ENCODE data around the gene PRKRA. TPM values are rescaled to one million over a fixed set of nuclear protein-coding genes. Genes with fewer than 3 reads are reported as not detected.
"Not testable (repeated sequence)": the region's sequence is repeated elsewhere in the genome, so short reads cannot be mapped to it uniquely, and the experiment has no call there.

Gene PRKRA
- total and polyA plus RNA-seq, 9 of the 15 experiments (the other 6 are each of a cell fraction or from before 2014, with no cell fraction given), result 14.1 to 78.1 (median 52.3) TPM

- H3K79me2 ChIP-seq (ENCODE audit: control insufficient read depth, insufficient read depth, low read length); H3K9ac ChIP-seq (ENCODE audit: insufficient read depth in 1 of 2, low read depth in 2 of 2, low read length in 2 of 2); H3K36me3 ChIP-seq (ENCODE audit: control insufficient read depth, insufficient read depth, low read length); H3K4me3 ChIP-seq; H3K27me3 ChIP-seq (ENCODE audit: control insufficient read depth in 2 of 2, insufficient read depth in 2 of 2, low read length in 2 of 2); DNase-seq (ENCODE audit: extremely low read depth in 1 of 4, low spot score in 3 of 4); BruUV-seq (replicated peaks); FAIRE-seq; H4K20me1 ChIP-seq (replicated peaks; ENCODE audit: control insufficient read depth, insufficient read depth, low read length); in situ Hi-C loops (cut with MboI); H3K27ac ChIP-seq (ENCODE audit: extremely low read depth, low read depth, low read length); H3K4me2 ChIP-seq (ENCODE audit: insufficient read depth, low read length); CTCF ChIA-PET (ENCODE audit: low intra/inter-chr PET ratio); ATAC-seq; H3K9me1 ChIP-seq (ENCODE audit: control insufficient read depth, insufficient read depth, low read length); H3K9me3 ChIP-seq (replicated peaks; ENCODE audit: control insufficient read depth, insufficient read depth, low read depth, low read length): not testable (repeated sequence)
- Histone ChIP-seq H3K4me1 (replicated peaks in 1 of 2; ENCODE audit: control insufficient read depth in 2 of 2, insufficient read depth in 2 of 2, low read length in 2 of 2) (peaks cover 8 to 11% of the 10 kb centered on the region in 2 experiments; a peak in 4 of 5 replicates), H2AFZ (ENCODE audit: low read depth, low read length) (peak overlapping the region; percentile 92)
- TF ChIP-seq ZBTB33 (CRISPR knock-in tag; IDR thresholded peaks at IDR 0.05), result peak; percentile 98
- intact Hi-C loops (cut with micrococcal nuclease), result loop anchor here (5.0 kb wide), 1 partner anchor 215 kb away; no protein-coding TSS in a partner anchor
- POLR2A ChIA-PET, result interaction anchor here (2.8 to 3.7 kb wide), 4 partner anchors 9 to 38 kb away, joined by 11 to 41 read pairs (median 22); partner anchors contain the start of genes PJVK and PRKRA
- WGBS (ENCODE audit: insufficient coverage, low coverage, missing lambda C conversion rate), result 85% methylated on average over 8 of the region's 8 CpGs
Observed at GRCh38 chr2:178412453-178412852, 38.5 kb downstream of the PRKRA start.

- FAIRE-seq (no peak), ATAC-seq (no peak), DNase-seq (ENCODE audit: extremely low read depth in 1 of 4, low spot score in 3 of 4) (no peak)
- intact Hi-C loops (cut with micrococcal nuclease) (loop anchor here (5.0 kb wide), 1 partner anchor 215 kb away; no protein-coding TSS in a partner anchor), in situ Hi-C loops (cut with MboI) (no loop called here)
- Histone ChIP-seq H3K9me1 (ENCODE audit: control insufficient read depth, insufficient read depth, low read length) (no peaks in the 10 kb centered on the region), H4K20me1 (replicated peaks; ENCODE audit: control insufficient read depth, insufficient read depth, low read length) (no peaks in the 10 kb centered on the region), H3K27ac (ENCODE audit: extremely low read depth, low read depth, low read length) (no peak overlapping the region), H2AFZ (ENCODE audit: low read depth, low read length) (no peak overlapping the region), H3K4me2 (ENCODE audit: insufficient read depth, low read length) (no peak overlapping the region), H3K36me3 (ENCODE audit: control insufficient read depth, insufficient read depth, low read length) (no peaks in the 10 kb centered on the region), H3K9ac (ENCODE audit: insufficient read depth in 1 of 2, low read depth in 2 of 2, low read length in 2 of 2) (no peak overlapping the region), H3K79me2 (ENCODE audit: control insufficient read depth, insufficient read depth, low read length) (no peaks in the 10 kb centered on the region), H3K27me3 (ENCODE audit: control insufficient read depth in 2 of 2, insufficient read depth in 2 of 2, low read length in 2 of 2) (no peaks in the 10 kb centered on the region), H3K9me3 (replicated peaks; ENCODE audit: control insufficient read depth, insufficient read depth, low read depth, low read length) (no peaks in the 10 kb centered on the region), H3K4me1 (replicated peaks in 1 of 2; ENCODE audit: control insufficient read depth in 2 of 2, insufficient read depth in 2 of 2, low read length in 2 of 2) (peaks cover 8 to 11% of the 10 kb centered on the region in 2 experiments; a peak in 4 of 5 replicates), H3K4me3 (no peak overlapping the region)
- CTCF ChIA-PET (ENCODE audit: low intra/inter-chr PET ratio), result no interaction called here
- POLR2A ChIA-PET, result interaction anchor here (0.7 to 3.7 kb wide), 2 partner anchors 8 to 81 kb away, joined by 4 to 41 read pairs; no protein-coding TSS in a partner anchor
- BruUV-seq (replicated peaks), result no TSS peak
- WGBS (ENCODE audit: insufficient coverage, low coverage, missing lambda C conversion rate), result 64% methylated on average over 3 of the region's 3 CpGs
- no peak for TF ChIP-seq CREB3 (tag; conservative IDR thresholded peaks at IDR 0.05; ENCODE audit: low read depth)
- 0 out of 2 replicates have a peak, but pooled peaks have one; percentile 26 for TF ChIP-seq NFIC (IDR thresholded peaks at IDR 0.05)
- no peak for TF ChIP-seq ZNF311 (CRISPR knock-in tag; IDR thresholded peaks at IDR 0.05)
- TF ChIP-seq ELF2 (CRISPR knock-in tag; IDR thresholded peaks at IDR 0.05), result 0 out of 2 replicates have a peak, but pooled peaks have one; percentile 15
- no peak for TF ChIP-seq POLR3G (IDR thresholded peaks at IDR 0.05; ENCODE audit: extremely low read depth, insufficient read length, insufficient replicate concordance)
- TF ChIP-seq HMGXB4 (CRISPR knock-in tag; IDR thresholded peaks at IDR 0.05), result no peak
Observed at GRCh38 chr2:178412047-178412446, 38.9 kb downstream of the PRKRA start.

Data from K562 (cell line).